WI38 (cell line): ENCODE data around the gene CEBPZ.
"Not testable (repeated sequence)": the region's sequence is repeated elsewhere in the genome, so short reads cannot be mapped to it uniquely, and the experiment has no call there.

Source experiments
- H3K4me3 ChIP-seq: 2 replicates; pipeline ENCODE4 v1.5.1; 2011; ENCODE audit warnings: low read depth, mild to moderate bottlenecking, control low read depth, low read length
- TF ChIP-seq, protein P1 (sequence below): IDR thresholded peaks from 2 replicates; pipeline ENCODE4 v1.5.1; 2012; ENCODE audit warnings: low read depth, mild to moderate bottlenecking, control low read depth, low read length

CEBPZ gene

DNA sequence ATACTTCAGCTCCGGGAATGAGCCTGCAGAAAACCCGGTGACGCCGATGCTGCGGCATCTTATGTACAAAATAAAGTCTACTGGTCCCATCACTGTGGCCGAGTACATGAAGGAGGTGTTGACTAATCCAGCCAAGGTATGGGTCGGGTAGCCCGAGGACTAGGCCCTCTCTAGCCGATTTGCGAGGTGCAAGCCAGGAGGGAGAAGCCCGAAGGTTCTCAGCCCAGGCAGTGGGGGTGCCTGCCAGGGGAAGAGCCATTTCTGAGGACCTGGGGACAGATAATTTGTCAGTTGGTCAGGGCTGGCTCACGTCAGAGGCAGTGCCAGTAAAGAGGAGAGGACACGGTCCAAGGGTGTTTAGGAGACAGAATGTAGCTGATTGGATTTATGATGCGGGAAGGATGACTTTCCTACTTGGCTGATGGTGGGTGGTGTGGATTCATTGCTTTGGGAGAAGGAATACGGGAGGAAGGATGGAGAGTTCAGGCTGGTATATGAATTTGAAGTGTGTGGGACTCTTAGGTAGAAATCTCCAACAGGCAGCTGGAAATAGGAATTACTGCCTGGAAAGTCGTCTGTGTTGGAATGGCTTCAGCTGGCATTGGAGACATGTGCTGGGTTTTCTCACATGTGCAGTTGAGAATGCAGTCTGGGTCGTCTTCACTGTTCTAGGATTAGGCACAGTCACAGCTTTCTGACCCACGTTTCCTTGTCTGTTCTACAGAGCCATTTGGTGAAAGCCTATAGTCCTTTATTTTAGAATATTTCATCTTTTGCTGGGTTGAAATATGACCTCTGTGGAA is 936 bp upstream of the CEBPZ start:
- TF ChIP-seq, protein P1, sequence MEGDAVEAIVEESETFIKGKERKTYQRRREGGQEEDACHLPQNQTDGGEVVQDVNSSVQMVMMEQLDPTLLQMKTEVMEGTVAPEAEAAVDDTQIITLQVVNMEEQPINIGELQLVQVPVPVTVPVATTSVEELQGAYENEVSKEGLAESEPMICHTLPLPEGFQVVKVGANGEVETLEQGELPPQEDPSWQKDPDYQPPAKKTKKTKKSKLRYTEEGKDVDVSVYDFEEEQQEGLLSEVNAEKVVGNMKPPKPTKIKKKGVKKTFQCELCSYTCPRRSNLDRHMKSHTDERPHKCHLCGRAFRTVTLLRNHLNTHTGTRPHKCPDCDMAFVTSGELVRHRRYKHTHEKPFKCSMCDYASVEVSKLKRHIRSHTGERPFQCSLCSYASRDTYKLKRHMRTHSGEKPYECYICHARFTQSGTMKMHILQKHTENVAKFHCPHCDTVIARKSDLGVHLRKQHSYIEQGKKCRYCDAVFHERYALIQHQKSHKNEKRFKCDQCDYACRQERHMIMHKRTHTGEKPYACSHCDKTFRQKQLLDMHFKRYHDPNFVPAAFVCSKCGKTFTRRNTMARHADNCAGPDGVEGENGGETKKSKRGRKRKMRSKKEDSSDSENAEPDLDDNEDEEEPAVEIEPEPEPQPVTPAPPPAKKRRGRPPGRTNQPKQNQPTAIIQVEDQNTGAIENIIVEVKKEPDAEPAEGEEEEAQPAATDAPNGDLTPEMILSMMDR: no peak

DNA sequence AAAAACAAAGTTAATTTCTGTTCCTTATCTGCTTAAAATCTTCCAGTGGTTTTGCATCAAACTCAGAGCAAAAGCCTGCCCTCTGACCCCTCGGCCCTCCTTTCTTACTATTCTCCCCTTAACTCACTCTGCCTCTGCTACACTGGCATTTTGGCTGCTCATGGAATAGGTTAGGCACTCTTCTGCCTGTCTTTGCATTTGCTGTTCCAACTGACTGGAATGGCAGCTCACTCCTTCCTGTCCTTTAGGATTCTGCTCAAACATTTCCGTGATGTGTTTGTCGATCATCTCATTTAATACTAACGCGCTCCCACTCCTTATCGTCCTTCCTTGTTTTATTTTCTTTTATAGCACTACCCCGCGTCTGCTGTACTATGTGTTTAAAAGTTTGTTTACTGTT is 815 bp downstream of the CEBPZ start:
- TF ChIP-seq, protein P1: no peak
- peak overlapping the region; percentile 74 for H3K4me3 ChIP-seq

More for the DNA sequence above, 936 bp upstream of the CEBPZ start:
- H3K4me3 ChIP-seq: peak overlapping the region; percentile 74

DNA sequence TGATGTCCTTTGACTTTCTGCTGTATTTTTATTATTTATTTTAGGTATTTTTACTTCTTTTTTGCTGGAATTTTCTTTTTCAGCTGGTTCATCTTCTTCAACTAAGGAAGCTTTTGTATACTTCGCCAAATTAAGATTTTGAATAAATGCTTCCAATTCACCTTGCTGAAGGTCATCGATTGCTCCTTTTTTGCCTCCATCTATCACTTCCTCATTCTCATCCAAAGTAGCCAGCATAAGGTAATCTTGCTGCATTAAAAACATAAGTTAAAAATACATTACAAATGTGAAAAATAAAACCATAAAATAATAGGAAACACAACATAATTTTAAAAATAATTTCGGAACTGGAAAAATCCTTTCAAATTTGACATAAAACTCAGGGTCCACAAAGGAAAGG is 2.6 kb downstream of the CEBPZ start:
- H3K4me3 ChIP-seq: no peak overlapping the region
- TF ChIP-seq, protein P1: no peak

DNA sequence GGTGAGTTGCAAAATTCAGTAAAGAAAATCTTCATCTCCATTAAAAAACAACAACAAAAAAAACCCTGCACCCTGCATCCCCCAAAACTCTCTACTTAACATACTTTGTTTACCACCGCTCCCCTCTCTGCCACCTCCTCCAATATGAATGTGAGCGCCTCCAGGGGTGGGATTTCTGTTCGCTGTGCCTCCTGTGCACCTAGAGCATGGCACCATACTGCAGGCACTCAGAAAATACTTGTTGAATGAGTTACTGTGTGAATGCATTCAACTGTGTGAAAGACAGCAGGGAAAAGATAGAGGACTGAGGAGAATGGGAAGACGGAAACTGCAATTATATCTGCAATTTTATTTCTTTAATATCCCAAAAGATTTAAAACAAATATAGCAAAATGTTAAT is 4.5 kb downstream of the CEBPZ start:
- H3K4me3 ChIP-seq: no peak overlapping the region
- TF ChIP-seq, protein P1: no peak

DNA sequence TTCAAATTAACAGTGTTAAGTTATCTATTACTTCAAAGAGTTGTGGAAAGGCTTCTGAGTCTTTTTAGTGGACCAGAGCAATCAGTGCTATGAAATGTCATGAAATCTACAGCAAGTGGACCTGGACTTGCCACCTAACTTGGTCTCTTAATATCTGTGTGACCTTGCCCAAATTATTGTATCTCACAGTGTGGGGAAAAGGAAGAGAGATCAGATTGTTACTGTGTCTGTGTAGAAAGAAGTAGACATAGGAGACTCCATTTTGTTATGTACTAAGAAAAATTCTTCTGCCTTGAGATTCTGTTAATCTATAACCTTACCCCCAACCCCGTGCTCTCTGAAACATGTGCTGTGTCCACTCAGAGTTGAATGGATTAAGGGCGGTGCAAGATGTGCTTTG is 6.3 kb downstream of the CEBPZ start:
- H3K4me3 ChIP-seq: not testable (repeated sequence)

DNA sequence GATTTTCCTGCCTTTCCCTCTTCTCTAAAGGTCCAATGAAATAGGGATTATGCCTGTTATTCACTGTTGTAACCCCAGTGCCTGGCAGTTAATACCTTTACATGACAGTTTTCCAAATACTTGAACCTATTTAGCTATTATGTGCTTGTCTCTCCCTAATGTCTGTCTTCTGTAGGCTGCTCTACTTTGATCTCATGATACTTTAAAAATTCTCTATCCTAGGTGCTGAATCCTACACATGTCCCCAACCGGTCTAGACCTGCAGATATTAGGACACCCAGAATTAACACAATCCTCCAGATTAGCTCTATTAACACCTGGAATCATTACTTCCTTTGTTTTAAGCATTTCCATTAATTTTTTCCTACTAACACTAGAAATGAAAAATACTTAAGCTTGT is 7.3 kb downstream of the CEBPZ start:
- TF ChIP-seq, protein P1: no peak
- no peak overlapping the region for H3K4me3 ChIP-seq

DNA sequence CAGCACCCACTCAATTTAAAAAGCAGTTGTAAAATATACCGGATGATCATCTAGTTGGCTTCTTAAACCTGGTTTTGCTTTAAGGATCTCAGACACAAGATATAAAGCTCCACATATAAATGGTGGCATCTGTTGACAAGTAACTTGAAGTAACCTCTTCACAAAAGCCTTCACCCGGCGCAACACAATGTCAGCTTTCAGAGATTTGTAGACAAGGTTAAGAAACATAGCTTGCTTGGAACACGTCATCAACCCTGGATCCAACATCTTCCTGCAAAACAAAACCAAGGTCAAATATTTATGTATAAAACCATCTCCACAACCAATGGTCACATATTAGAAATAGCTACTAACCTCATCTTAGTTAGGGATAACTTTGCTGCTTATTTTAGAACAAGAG is 8.3 kb downstream of the CEBPZ start:
- TF ChIP-seq, protein P1: no peak
- no peak overlapping the region for H3K4me3 ChIP-seq

DNA sequence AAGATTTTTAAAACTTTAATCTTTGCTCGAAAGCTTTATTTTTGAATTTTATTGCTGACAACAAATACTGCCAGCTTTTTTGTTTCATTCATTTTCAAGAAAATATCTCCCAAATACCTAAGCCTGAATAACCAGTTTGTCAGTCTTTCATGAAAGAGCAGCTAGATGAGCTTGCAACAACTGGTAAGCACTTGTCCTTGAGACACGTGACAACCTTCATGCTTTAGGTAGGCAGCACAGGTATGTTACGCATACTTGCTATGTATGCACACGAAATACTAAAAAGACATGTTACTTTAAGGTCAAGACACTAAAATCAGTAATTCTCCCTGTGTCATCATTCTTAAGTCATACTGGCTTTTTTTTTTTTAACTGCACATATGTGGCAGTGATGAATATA is 12.3 kb downstream of the CEBPZ start:
- H3K4me3 ChIP-seq: no peak overlapping the region
- TF ChIP-seq, protein P1: no peak
